ENCODE measurements around the gene RBM47. TPM values are rescaled to one million over a fixed set of nuclear protein-coding genes. Genes with fewer than 3 reads are reported as not detected.

The RBM47 gene
- total and polyA plus RNA-seq, 9 of the 15 experiments (the other 6 are each of a cell fraction or from before 2014, with no cell fraction given): 1.4 to 6.4 (median 3.3) TPM

- intact Hi-C loops (cut with micrococcal nuclease) (no loop called here), in situ Hi-C loops (cut with MboI) (no loop called here)
- ChIA-PET POLR2A (interaction anchor here (0.9 kb wide), 1 partner anchor 84 kb away, joined by 3 read pairs; no protein-coding TSS in a partner anchor), CTCF (ENCODE audit: low intra/inter-chr PET ratio) (interaction anchor here (0.6 kb wide), 1 partner anchor 284 kb away, joined by 3 read pairs; no protein-coding TSS in a partner anchor)
- Histone ChIP-seq H3K27ac (ENCODE audit: extremely low read depth, low read depth, low read length) (no peak overlapping the region), H3K4me1 (replicated peaks in 1 of 2; ENCODE audit: control insufficient read depth in 2 of 2, insufficient read depth in 2 of 2, low read length in 2 of 2) (no peaks in the 10 kb centered on the region), H2AFZ (ENCODE audit: low read depth, low read length) (no peak overlapping the region), H3K79me2 (ENCODE audit: control insufficient read depth, insufficient read depth, low read length) (no peaks in the 10 kb centered on the region), H3K36me3 (ENCODE audit: control insufficient read depth, insufficient read depth, low read length) (no peaks in the 10 kb centered on the region), H3K9ac (ENCODE audit: insufficient read depth in 1 of 2, low read depth in 2 of 2, low read length in 2 of 2) (no peak overlapping the region), H4K20me1 (replicated peaks; ENCODE audit: control insufficient read depth, insufficient read depth, low read length) (no peaks in the 10 kb centered on the region), H3K4me2 (ENCODE audit: insufficient read depth, low read length) (no peak overlapping the region), H3K27me3 (ENCODE audit: control insufficient read depth in 2 of 2, insufficient read depth in 2 of 2, low read length in 2 of 2) (peaks cover 21 to 28% of the 10 kb centered on the region in 2 experiments; a peak in 3 of 5 replicates), H3K4me3 (no peak overlapping the region), H3K9me3 (replicated peaks; ENCODE audit: control insufficient read depth, insufficient read depth, low read depth, low read length) (no peaks in the 10 kb centered on the region), H3K9me1 (ENCODE audit: control insufficient read depth, insufficient read depth, low read length) (no peaks in the 10 kb centered on the region)
- TF ChIP-seq ARID2 (IDR thresholded peaks at IDR 0.05) (no peak), SRSF1 (IDR thresholded peaks at IDR 0.05; ENCODE audit: low read depth, low read length) (no peak), ZBTB43 (CRISPR knock-in tag; IDR thresholded peaks at IDR 0.05) (no peak)
- 7% methylated on average over 2 of the region's 2 CpGs for WGBS (ENCODE audit: insufficient coverage, low coverage, missing lambda C conversion rate)
- no peak for FAIRE-seq
- no peak for DNase-seq (ENCODE audit: extremely low read depth in 1 of 4, low spot score in 3 of 4)
- ATAC-seq: no peak
- BruUV-seq (replicated peaks): no TSS peak
Observed at GRCh38 chr4:40599431-40599830, 30.2 kb downstream of the RBM47 start.

GRCh38 chr4:40596522-40596921, 33.1 kb downstream of the RBM47 start:
- in situ Hi-C loops (cut with MboI) (no loop called here), intact Hi-C loops (cut with micrococcal nuclease) (no loop called here)
- TF ChIP-seq CREM (IDR thresholded peaks at IDR 0.05; ENCODE audit: low read depth) (no peak), KLF13 (tag; IDR thresholded peaks at IDR 0.05; ENCODE audit: borderline replicate concordance, low read depth) (no peak), RBM25 (IDR thresholded peaks at IDR 0.05; ENCODE audit: low read depth, low read length, severe bottlenecking) (no peak), GABPB1 (CRISPR knock-in tag; IDR thresholded peaks at IDR 0.05) (no peak), RHOXF2B (CRISPR knock-in tag; conservative IDR thresholded peaks at IDR 0.05) (no peak), RUNX1 (IDR thresholded peaks at IDR 0.05; ENCODE audit: low read depth) (no peak)
- no peak overlapping the region for H2AFZ ChIP-seq (ENCODE audit: low read depth, low read length)
- ChIA-PET POLR2A (interaction anchor here (0.7 kb wide), 1 partner anchor 268 kb away, joined by 3 read pairs; no protein-coding TSS in a partner anchor), CTCF (ENCODE audit: low intra/inter-chr PET ratio) (no interaction called here)
- H3K9me3 ChIP-seq (replicated peaks; ENCODE audit: control insufficient read depth, insufficient read depth, low read depth, low read length): no peaks in the 10 kb centered on the region
- H3K9ac ChIP-seq (ENCODE audit: insufficient read depth in 1 of 2, low read depth in 2 of 2, low read length in 2 of 2): no peak overlapping the region
- H3K4me1 ChIP-seq (replicated peaks in 1 of 2; ENCODE audit: control insufficient read depth in 2 of 2, insufficient read depth in 2 of 2, low read length in 2 of 2): no peaks in the 10 kb centered on the region
- no peaks in the 10 kb centered on the region for H3K79me2 ChIP-seq (ENCODE audit: control insufficient read depth, insufficient read depth, low read length)
- FAIRE-seq (no peak), ATAC-seq (no peak), DNase-seq (ENCODE audit: extremely low read depth in 1 of 4, low spot score in 3 of 4) (no peak)
- BruUV-seq (replicated peaks): no TSS peak
- no peaks in the 10 kb centered on the region for H3K36me3 ChIP-seq (ENCODE audit: control insufficient read depth, insufficient read depth, low read length)
- H3K27ac ChIP-seq (ENCODE audit: extremely low read depth, low read depth, low read length): no peak overlapping the region
- WGBS (ENCODE audit: insufficient coverage, low coverage, missing lambda C conversion rate): 3% methylated on average over 4 of the region's 4 CpGs
- no peaks in the 10 kb centered on the region for H3K9me1 ChIP-seq (ENCODE audit: control insufficient read depth, insufficient read depth, low read length)
- H3K27me3 ChIP-seq (ENCODE audit: control insufficient read depth in 2 of 2, insufficient read depth in 2 of 2, low read length in 2 of 2): peaks cover 11% of the 10 kb centered on the region in 2 experiments; a peak in 2 of 5 replicates
- no peak overlapping the region for H3K4me2 ChIP-seq (ENCODE audit: insufficient read depth, low read length)
- no peak overlapping the region for H3K4me3 ChIP-seq
- H4K20me1 ChIP-seq (replicated peaks; ENCODE audit: control insufficient read depth, insufficient read depth, low read length): no peaks in the 10 kb centered on the region
